GM12872 (cell line): Measurements from ENCODE around the gene SRP19.

Experiments used
- TF ChIP-seq, protein P1 (sequence below): IDR thresholded peaks from 3 replicates; pipeline ENCODE4 v1.5.1; 2011; ENCODE audit warnings: low read depth, mild to moderate bottlenecking, low read length, moderate library complexity; ENCODE audit not compliant: insufficient read depth

SRP19 gene

DNA sequence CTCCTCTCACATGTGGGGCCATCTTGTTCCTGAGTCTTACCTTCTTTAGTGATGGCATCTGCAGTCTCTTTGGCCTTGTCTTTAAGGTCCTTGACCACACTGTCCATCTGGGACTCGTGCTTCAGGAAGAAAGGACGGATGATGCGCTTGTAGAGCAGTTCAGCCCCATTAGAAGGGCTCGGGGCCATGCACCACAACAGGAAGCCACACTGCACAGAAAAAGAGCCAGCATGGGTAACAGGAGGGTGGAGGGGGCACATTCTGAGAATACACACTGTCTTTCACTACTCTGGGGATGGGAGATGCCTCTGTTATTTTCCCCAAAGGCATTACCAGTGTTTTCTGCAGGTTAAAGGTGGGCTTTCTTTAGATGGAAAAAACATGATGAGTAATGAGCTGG is 25.9 kb downstream of the SRP19 start:
- TF ChIP-seq, protein P1, sequence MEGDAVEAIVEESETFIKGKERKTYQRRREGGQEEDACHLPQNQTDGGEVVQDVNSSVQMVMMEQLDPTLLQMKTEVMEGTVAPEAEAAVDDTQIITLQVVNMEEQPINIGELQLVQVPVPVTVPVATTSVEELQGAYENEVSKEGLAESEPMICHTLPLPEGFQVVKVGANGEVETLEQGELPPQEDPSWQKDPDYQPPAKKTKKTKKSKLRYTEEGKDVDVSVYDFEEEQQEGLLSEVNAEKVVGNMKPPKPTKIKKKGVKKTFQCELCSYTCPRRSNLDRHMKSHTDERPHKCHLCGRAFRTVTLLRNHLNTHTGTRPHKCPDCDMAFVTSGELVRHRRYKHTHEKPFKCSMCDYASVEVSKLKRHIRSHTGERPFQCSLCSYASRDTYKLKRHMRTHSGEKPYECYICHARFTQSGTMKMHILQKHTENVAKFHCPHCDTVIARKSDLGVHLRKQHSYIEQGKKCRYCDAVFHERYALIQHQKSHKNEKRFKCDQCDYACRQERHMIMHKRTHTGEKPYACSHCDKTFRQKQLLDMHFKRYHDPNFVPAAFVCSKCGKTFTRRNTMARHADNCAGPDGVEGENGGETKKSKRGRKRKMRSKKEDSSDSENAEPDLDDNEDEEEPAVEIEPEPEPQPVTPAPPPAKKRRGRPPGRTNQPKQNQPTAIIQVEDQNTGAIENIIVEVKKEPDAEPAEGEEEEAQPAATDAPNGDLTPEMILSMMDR, result no peak

DNA sequence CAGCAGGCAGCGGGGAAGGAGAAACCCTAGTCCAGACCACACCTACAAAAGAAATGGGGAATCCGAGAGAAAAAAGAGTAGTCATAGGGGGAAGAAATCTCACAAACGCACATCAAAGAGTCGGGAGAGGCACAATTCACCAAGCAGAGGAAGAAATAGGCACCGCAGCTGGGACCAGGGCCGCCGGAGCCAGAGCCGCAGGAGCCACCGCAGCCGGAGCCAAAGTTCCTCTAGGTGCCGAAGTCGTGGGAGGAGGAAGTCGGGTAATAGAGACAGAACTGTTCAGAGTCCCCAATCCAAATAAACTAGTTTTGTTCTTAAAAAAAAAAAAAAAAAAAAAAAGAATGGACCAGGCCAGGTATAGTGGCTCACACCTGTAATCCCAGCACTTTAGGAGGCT is 31.7 kb downstream of the SRP19 start:
- TF ChIP-seq, protein P1, result no peak

DNA sequence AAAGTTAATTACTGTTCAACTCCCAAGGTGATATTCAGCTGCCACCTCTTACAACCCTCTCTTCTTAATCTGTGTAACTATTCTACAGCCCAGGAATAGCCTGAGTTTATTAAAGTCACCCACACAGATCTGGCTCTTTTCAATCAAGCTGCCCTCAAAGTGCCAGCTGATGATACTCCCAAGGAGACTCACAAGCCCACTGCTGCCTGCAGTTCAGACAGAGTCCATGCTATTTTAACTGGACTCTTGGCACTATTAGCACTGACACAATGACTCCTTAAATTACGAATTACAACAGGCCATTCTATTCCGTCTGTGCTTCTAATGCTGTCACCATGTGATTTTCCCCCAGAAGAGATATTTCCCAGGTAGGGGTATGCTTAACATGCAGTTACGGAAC is 34.6 kb downstream of the SRP19 start:
- TF ChIP-seq, protein P1, result no peak

- TF ChIP-seq, protein P1, result no peak
Measured at GRCh38 chr5:112902561-112902960, 41.5 kb downstream of the SRP19 start.

DNA sequence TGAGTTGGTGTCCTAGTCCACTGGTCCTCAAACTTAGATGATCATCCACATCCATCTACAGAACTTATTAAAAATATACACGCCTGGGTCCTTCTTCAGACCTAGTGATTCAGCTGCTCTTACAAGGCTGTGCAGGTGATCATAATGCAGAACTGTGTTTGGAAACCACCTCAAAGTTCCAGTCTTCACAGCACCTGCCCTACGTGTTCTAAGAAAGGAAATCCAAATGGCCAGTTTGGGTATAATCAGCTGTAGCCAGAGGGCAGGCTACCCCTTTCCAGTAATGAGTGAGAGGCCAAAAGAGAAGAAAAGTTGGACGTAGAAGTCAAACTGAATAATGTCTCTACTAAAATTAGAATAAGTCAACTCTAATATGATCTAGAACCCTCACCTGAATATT is 45.5 kb downstream of the SRP19 start:
- TF ChIP-seq, protein P1, result no peak

DNA sequence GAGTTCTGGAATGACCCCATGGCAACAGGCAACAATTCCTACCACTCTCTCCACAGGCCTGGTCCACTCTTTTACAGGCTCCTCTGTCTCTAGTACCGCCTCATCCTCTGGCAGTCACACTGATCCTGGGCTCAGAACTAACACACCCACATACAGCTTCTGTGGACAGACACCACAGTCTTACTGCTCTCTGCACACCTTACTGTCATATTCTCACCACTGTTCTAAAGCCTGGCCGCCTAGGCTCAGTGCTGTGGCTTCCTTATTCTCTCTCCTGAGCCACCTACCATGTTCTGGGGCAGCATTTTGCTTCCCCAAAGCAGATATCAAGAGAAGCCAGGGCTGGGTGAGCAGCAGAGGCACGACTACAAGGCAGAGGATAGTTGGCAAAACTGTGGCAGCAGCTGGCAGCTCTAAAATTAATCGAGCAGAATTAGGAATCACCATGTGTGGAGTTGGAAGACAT is 46.1 kb downstream of the SRP19 start:
- TF ChIP-seq, protein P1, result no peak

GRCh38 chr5:112908854-112909253 is 47.8 kb downstream of the SRP19 start:
- TF ChIP-seq, protein P1, result no peak

- TF ChIP-seq, protein P1, result no peak
Measured at GRCh38 chr5:112910529-112910928, 49.4 kb downstream of the SRP19 start.
